Adrenal gland (tissue), 12 donors: ENCODE data around the gene KCTD20. TPM values are rescaled to one million over a fixed set of nuclear protein-coding genes. Genes with fewer than 3 reads are reported as not detected.

Experiments used
- DNase-seq, 7 donors: peaks; one replicate each; pipeline ENCODE4 v3.0.0-alpha.2; 2019 to 2020
- H3K27ac ChIP-seq, 5 donors: fragments of 200-600 bp; sonication (generic) in 4 of 5; 1 replicate in 3 of 5; 2 replicates in 2 of 5; pipeline versions ENCODE4 v1.5.1 to v1.8.0; 2016 to 2020; ENCODE audit warnings: mild to moderate bottlenecking in 1 of 5
- H3K27me3 ChIP-seq: fragments of 200-600 bp; 2 replicates; pipeline ENCODE4 v1.8.0; 2021
- H3K36me3 ChIP-seq, 2 donors: fragments of 200-600 bp; replicated peaks in 1 of 2; 1 replicate in 1 of 2; 2 replicates in 1 of 2; pipeline versions ENCODE4 v1.5.1 to v1.8.0; 2018 to 2022
- H3K4me1 ChIP-seq, 2 donors: fragments of 200-600 bp; replicated peaks in 1 of 2; 1 replicate in 1 of 2; 2 replicates in 1 of 2; pipeline versions ENCODE4 v1.5.1 to v1.8.0; 2018 to 2021
- H3K4me3 ChIP-seq, 4 donors: fragments of 200-600 bp; sonication (generic) in 3 of 4; one replicate each; pipeline ENCODE4 v1.5.1; 2016 to 2018
- H3K9me3 ChIP-seq, 3 donors: fragments of 200-600 bp; sonication (generic) in 1 of 3; replicated peaks in 1 of 3; 1 replicate in 2 of 3; 2 replicates in 1 of 3; pipeline versions ENCODE4 v1.5.1 to v1.8.0; 2016 to 2021
- CTCF ChIP-seq, 6 experiments: fragments of 450-650 bp in 4 of 6; fragments of 200-600 bp in 2 of 6; sonication (generic) in 1 of 6; IDR thresholded peaks; 1 replicate in 5 of 6; 2 replicates in 1 of 6; pipeline versions ENCODE4 v1.5.1 to v1.8.0; 2016 to 2021; ENCODE audit warnings: antibody characterized with exemption in 6 of 6, mild to moderate bottlenecking in 2 of 6, moderate library complexity in 1 of 6
- POLR2A ChIP-seq, 2 donors: fragments of 450-650 bp; IDR thresholded peaks; one replicate each; pipeline ENCODE4 v1.6.1; 2017; ENCODE audit warnings: antibody characterized with exemption in 2 of 2, mild to moderate bottlenecking in 2 of 2, moderate library complexity in 1 of 2
- WGBS, 4 donors: extraction: QIAGEN DNeasy Blood & Tissue Kit in 2 of 4; methylation state at CpG; one replicate each; pipeline versions ENCODE4 v1.1.5 to v1.1.7; 2013 to 2017; 5-methylcytosine and 5-hydroxymethylcytosine counted together
- intact Hi-C, 2 donors: fragments of 100-400 bp; cut with DNase I; formaldehyde crosslinking; loops; one replicate each; pipeline versions ENCODE4 v1.14.1 to v1.15.0; 2022 to 2023
- polyA plus RNA-seq, 3 donors: library from polyadenylated mRNA; stranded (reverse); fragments of 200-250 nt in 2 of 3; fragments of 350-450 nt in 1 of 3; fragmentation: Illumina TruSeq in 1 of 3; extraction: RNeasy Lipid Tissue Mini Kit (QIAGEN cat#74804) in 1 of 3; gene quantifications; one replicate each; pipeline ENCODE4 v1.2.3, GENCODE V29; 2013 to 2014
- total RNA-seq, 9 donors: library from RNA; depleted of rRNA in 4 of 9; stranded (reverse); fragments of >200 nt in 4 of 9; fragments of 120-200 nt in 1 of 9; fragmentation: NEBNext Ultra II Directional in 1 of 9; extraction: Animal tissue kit (Norgen Biotek cat#: 25700) in 1 of 9; gene quantifications; one replicate each; pipeline versions ENCODE4 v1.1.0 to v1.2.4, GENCODE V29; 2013 to 2023
- donor health status: healthy with polysubstance abuse.
- donor health status: Bipolar disorder and iron deficiency.
- donor health status: DM: yes; HTN: yes; CAD: no.
- donor health status: DM: no; HTN: no; CAD: no.
- donor health status: DM: no; HTN: no; CAD: no.
- donor health status: DM: yes; HTN: yes; CAD: no.

Gene KCTD20
- total and polyA plus RNA-seq, 12 donors = 15.3 to 78.0 (median 54.4) TPM

- Histone ChIP-seq H3K27ac (no peak overlapping the region), H3K9me3 (no peaks in the 10 kb centered on the region), H3K36me3 (peaks cover 0 to 32% of the 10 kb centered on the region in 2 donors), H3K27me3 (no peaks in the 10 kb centered on the region), H3K4me1 (no peaks in the 10 kb centered on the region), H3K4me3 (no peak overlapping the region)
- intact Hi-C loops = no loop called here
- TF ChIP-seq CTCF (IDR thresholded peaks at IDR 0.05) (no peak), POLR2A (IDR thresholded peaks at IDR 0.05) (no peak)
- no peak for DNase-seq
- WGBS, 4 donors = 81 to 88% (median 87%) methylated on average over 2 of the region's 2 CpGs
Observed at GRCh38 chr6:36517408-36517807, 74.6 kb downstream of the KCTD20 start.

GRCh38 chr6:36519352-36519751, 76.6 kb downstream of the KCTD20 start:
- H3K27me3 ChIP-seq = no peaks in the 10 kb centered on the region
- H3K4me3 ChIP-seq = no peak overlapping the region
- intact Hi-C loops = no loop called here
- peaks cover 0 to 29% of the 10 kb centered on the region in 2 donors for H3K36me3 ChIP-seq
- H3K9me3 ChIP-seq = no peaks in the 10 kb centered on the region
- no peaks in the 10 kb centered on the region for H3K4me1 ChIP-seq
- DNase-seq = no peak
- H3K27ac ChIP-seq = no peak overlapping the region
- no peak for TF ChIP-seq CTCF (IDR thresholded peaks at IDR 0.05)
- TF ChIP-seq POLR2A (IDR thresholded peaks at IDR 0.05) = no peak

GRCh38 chr6:36523451-36523850, 80.7 kb downstream of the KCTD20 start:
- Histone ChIP-seq H3K27ac (peak overlapping the region in 3 of 5 donors; percentile 2 to 48 (median 10)), H3K4me3 (no peak overlapping the region), H3K9me3 (no peaks in the 10 kb centered on the region), H3K27me3 (no peaks in the 10 kb centered on the region), H3K4me1 (no peaks in the 10 kb centered on the region), H3K36me3 (peaks cover 0 to 30% of the 10 kb centered on the region in 2 donors)
- DNase-seq = peak in 6 of 7 donors; percentile 23 to 45 (median 28)
- TF ChIP-seq CTCF (IDR thresholded peaks at IDR 0.05) (no peak), POLR2A (IDR thresholded peaks at IDR 0.05) (no peak)
- intact Hi-C loops = no loop called here
- WGBS, 4 donors = 48 to 62% (median 55%) methylated on average over 8 of the region's 8 CpGs

GRCh38 chr6:36523936-36524499, 81.2 kb downstream of the KCTD20 start:
- no peaks in the 10 kb centered on the region for H3K4me1 ChIP-seq
- no peak overlapping the region for H3K4me3 ChIP-seq
- H3K27ac ChIP-seq = peak overlapping the region in 3 of 5 donors; percentile 2 to 48 (median 10)
- DNase-seq = no peak
- no peaks in the 10 kb centered on the region for H3K27me3 ChIP-seq
- WGBS, 4 donors = 87 to 96% (median 90%) methylated on average over 6 of the region's 6 CpGs
- no peaks in the 10 kb centered on the region for H3K9me3 ChIP-seq
- H3K36me3 ChIP-seq = peaks cover 0 to 30% of the 10 kb centered on the region in 2 donors
- TF ChIP-seq CTCF (IDR thresholded peaks at IDR 0.05) (no peak), POLR2A (IDR thresholded peaks at IDR 0.05) (no peak)
- intact Hi-C loops = no loop called here
